Astrocyte of the cerebellum (primary cell): Measurements from ENCODE around the gene IFNK.
"Not testable (repeated sequence)": the region's sequence is repeated elsewhere in the genome, so short reads cannot be mapped to it uniquely, and the experiment has no call there.

Experiments used
- DNase-seq: peaks from one replicate; pipeline ENCODE4 v3.0.0-alpha.2; 2011; ENCODE audit warnings: low read depth
- H3K4me3 ChIP-seq: 2 replicates; pipeline ENCODE4 v1.5.1; 2011; ENCODE audit warnings: mild to moderate bottlenecking, low read depth, low read length, moderate library complexity
- CTCF ChIP-seq: IDR thresholded peaks from 2 replicates; pipeline ENCODE4 v1.5.1; 2012; ENCODE audit warnings: low read length, low read depth, moderate library complexity, mild to moderate bottlenecking; ENCODE audit errors: missing control alignments
- in situ Hi-C: cut with HindIII; loops from 2 replicates; pipeline ENCODE4 v1.10.0; 2017; ENCODE audit warnings: low sequenced_read_pairs

Gene IFNK

DNA sequence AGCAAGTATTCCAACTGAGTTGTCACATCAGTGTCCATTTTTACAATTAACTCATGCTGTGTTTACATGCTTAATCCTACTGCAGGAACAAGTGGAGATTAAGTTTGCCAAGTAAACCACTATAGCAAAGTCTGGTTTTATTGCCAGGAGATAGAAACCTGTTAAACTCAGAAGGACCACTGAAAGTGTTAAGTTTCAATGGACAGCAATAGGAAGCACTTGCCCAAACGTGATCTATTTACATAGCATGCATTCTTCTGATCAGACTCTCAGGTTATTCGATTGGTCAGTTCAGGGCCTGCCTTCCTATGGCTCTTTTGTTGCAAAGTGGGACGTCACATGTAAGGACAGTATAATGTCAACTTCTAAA lies 28.0 kb upstream of the IFNK start:
- no peak overlapping the region for H3K4me3 ChIP-seq
- TF ChIP-seq CTCF, result no peak
- no peak for DNase-seq
- in situ Hi-C loops, result no loop called here

DNA sequence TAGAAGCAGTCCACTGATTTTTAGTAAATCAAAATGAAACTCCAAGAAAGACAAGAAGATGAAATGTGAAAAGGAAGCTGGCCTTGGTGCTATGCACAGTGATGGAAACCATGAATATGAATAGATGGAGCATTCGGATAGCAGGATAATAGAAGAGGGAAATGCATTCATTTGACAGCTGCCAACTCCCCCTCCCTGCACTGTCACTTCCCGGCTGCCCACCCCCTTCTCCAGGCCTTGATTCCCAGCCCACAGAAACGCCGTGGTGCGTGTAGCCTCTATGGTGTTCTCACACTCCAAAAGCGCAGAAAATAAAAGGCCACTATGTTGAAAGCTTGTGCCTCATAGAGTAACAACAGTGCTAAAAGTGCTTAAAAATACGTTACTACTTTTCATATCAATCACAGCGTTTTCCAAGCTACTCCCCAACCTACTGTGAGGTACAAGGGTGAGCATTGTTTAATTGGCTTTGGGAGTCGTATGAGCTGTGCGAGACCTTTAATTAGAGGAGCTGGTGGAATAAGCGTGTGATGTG lies 26.1 kb upstream of the IFNK start:
- no peak for TF ChIP-seq CTCF
- DNase-seq, result no peak
- in situ Hi-C loops, result no loop called here
- H3K4me3 ChIP-seq, result no peak overlapping the region

DNA sequence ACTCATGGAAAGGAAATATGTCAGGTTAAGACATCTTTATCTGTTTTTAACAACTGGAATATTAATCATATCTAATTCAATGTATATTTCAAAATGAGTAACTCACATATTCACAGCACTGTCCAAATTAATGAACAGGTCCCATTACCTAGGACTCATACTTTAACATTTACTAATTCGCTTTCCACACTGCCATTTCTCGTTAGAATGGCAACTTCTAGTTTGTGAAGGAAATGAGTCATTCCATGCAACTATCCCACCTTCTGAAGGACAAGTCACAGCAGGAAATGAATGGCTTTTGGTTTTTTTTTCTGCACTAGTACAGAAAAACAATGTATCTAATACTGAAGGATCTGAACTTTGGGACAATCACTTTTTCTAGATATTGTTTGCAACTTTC lies 24.6 kb upstream of the IFNK start:
- in situ Hi-C loops, result no loop called here
- no peak for DNase-seq
- H3K4me3 ChIP-seq, result no peak overlapping the region
- TF ChIP-seq CTCF, result no peak

DNA sequence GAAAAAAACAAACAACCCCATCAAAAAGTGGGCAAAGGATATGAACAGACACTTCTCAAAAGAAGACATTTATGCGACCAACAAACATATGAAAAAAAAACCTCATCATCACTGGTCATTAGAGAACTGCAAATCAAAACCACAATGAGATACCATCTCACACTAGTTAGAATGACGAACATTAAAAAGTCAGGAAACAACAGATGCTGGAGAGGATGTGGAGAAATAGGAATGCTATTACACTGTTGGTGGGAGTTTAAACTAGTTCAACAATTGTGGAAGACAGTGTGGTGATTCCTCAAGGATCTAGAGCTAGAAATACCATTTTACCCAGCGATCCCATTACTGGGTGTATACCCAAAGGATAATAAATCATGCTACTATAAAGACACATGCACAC lies 23.2 kb upstream of the IFNK start:
- in situ Hi-C loops, DNase-seq, H3K4me3 ChIP-seq: not testable (repeated sequence)

DNA sequence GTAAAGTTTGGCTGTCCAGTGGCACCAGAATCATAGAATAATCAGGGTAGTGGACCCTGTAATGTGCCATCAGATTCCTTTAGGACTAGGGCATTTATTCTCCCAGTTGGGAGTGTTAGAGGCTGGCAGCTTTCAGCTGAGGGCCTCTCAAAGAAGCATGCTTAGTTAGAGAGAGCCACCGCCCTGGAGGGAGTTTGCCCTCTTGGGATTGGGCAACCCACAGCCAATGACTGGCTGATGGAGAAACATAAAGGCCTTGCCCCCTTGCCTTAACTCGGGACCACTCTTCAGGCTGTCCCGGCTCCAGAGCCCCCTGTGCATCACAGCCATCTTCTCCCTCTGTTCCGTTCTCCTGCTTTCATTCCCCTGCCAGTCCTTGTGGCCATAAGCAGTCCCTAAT lies 20.5 kb upstream of the IFNK start:
- H3K4me3 ChIP-seq, result no peak overlapping the region
- no peak for TF ChIP-seq CTCF
- in situ Hi-C loops, result no loop called here
- no peak for DNase-seq

- no peak for DNase-seq
- in situ Hi-C loops, result no loop called here
- no peak overlapping the region for H3K4me3 ChIP-seq
- no peak for TF ChIP-seq CTCF
Observed at GRCh38 chr9:27504259-27504658, 19.8 kb upstream of the IFNK start.

GRCh38 chr9:27505744-27506161 lies 18.3 kb upstream of the IFNK start:
- no peak overlapping the region for H3K4me3 ChIP-seq
- TF ChIP-seq CTCF, result no peak
- no peak for DNase-seq
- in situ Hi-C loops, result no loop called here
